HCT116 (cell line): ENCODE measurements around the gene CDH13. TPM values are rescaled to one million over a fixed set of nuclear protein-coding genes. Genes with fewer than 3 reads are reported as not detected.

Experiments used
- ATAC-seq: fragments of 200-7000 bp; cut with Tn5 transposase; 2 replicates; pipeline ENCODE4 v1.9.1; 2020; ENCODE audit warnings: mild to moderate bottlenecking, moderate library complexity
- BruUV-seq: library from RNA; stranded (reverse); fragments of 400-500 nt; replicated peaks from 2 replicates; lab custom pipeline; 2021; lab: Mats Ljungman, UMichigan
- CTCF ChIA-PET: fragments of 300-600 bp; sonication (Branson Sonifier 250); formaldehyde crosslinking; loops from one replicate; lab custom pipeline; 2021; ENCODE audit warnings: antibody characterized with exemption; lab: Charles Lee
- POLR2A ChIA-PET: fragments of 300-600, 350-600 bp; sonication (Branson Sonifier 250); formaldehyde crosslinking; loops from one replicate; lab custom pipeline; 2021; ENCODE audit warnings: antibody characterized with exemption; lab: Charles Lee
- RAD21 ChIA-PET, 2 experiments: fragments of 300-600 bp; sonication (Branson Sonifier 250); formaldehyde crosslinking; loops; one replicate each; lab custom pipeline; 2023; ENCODE audit warnings: low total read pairs in 2 of 2; ENCODE audit not compliant: uncharacterized antibody in 2 of 2, unreplicated experiment in 2 of 2, low non-redundant PET in 1 of 2; lab: Charles Lee
- DNase-seq: peaks from one replicate; pipeline ENCODE4 v3.0.0-alpha.2; 2010; ENCODE audit warnings: low read depth, low spot score
- H2AFZ ChIP-seq: fragments of 200-600 bp; shearing (Covaris generic), sonication (generic); 2 replicates; pipeline ENCODE4 v1.6.1; 2017; ENCODE audit warnings: low read depth, mixed run types, mixed read lengths, antibody characterized with exemption, low read length; ENCODE audit not compliant: poor library complexity, severe bottlenecking
- H3K27ac ChIP-seq: 2 replicates; pipeline ENCODE4 v1.5.1; 2012; ENCODE audit warnings: low read depth, low read length
- H3K27me3 ChIP-seq: fragments of 200-600 bp; sonication (generic); 2 replicates; pipeline ENCODE4 v1.6.1; 2016; ENCODE audit warnings: mixed run types, low read length, mixed read lengths; ENCODE audit not compliant: insufficient read depth
- H3K36me3 ChIP-seq, 2 experiments: fragments of 200-500 bp in 1 of 2; fragments of 200-600 bp in 1 of 2; sonication (Bioruptor generic) in 1 of 2; sonication (generic) in 1 of 2; 2 replicates each; pipeline versions ENCODE4 v1.5.1 to v1.6.1; 2014 to 2016; ENCODE audit warnings: low read length in 2 of 2, inconsistent platforms in 1 of 2, mixed read lengths in 1 of 2, mixed run types in 1 of 2; ENCODE audit not compliant: insufficient read depth in 2 of 2, control insufficient read depth in 1 of 2
- H3K4me1 ChIP-seq, 2 experiments: fragments of 200-600 bp in 1 of 2; sonication (generic) in 1 of 2; 2 replicates each; pipeline versions ENCODE4 v1.5.1 to v1.6.1; 2012 to 2017; ENCODE audit warnings: low read length in 2 of 2, inconsistent platforms in 1 of 2, mild to moderate bottlenecking in 1 of 2, mixed read lengths in 1 of 2, mixed run types in 1 of 2, moderate library complexity in 1 of 2; ENCODE audit not compliant: insufficient read depth in 2 of 2, control insufficient read depth in 1 of 2
- H3K4me2 ChIP-seq: fragments of 200-600 bp; sonication (generic); 2 replicates; pipeline ENCODE4 v1.6.1; 2017; ENCODE audit warnings: mixed run types, low read length, mixed read lengths
- H3K4me3 ChIP-seq, 2 experiments: fragments of 200-600 bp in 1 of 2; sonication (generic) in 1 of 2; replicated peaks in 1 of 2; 2 replicates each; pipeline ENCODE4 v1.5.1; 2011 to 2016; ENCODE audit warnings: low read length in 2 of 2, control low read depth in 1 of 2, low read depth in 1 of 2, mild to moderate bottlenecking in 1 of 2, mixed read lengths in 1 of 2, mixed run types in 1 of 2
- H3K79me2 ChIP-seq: fragments of 200-600 bp; sonication (generic); 2 replicates; pipeline ENCODE4 v1.6.1; 2017; ENCODE audit warnings: mild to moderate bottlenecking, mixed run types, low read length, moderate library complexity, mixed read lengths; ENCODE audit not compliant: insufficient read depth
- H3K9ac ChIP-seq: fragments of 200-600 bp; sonication (generic); 2 replicates; pipeline ENCODE4 v1.6.1; 2016; ENCODE audit warnings: low read length, mixed read lengths
- H3K9me2 ChIP-seq: fragments of 200-600 bp; sonication (generic), shearing (Covaris generic); 2 replicates; pipeline ENCODE4 v1.6.1; 2017; ENCODE audit warnings: mixed run types, mild to moderate bottlenecking, moderate library complexity; ENCODE audit not compliant: insufficient read depth
- H3K9me3 ChIP-seq, 2 experiments: fragments of 200-500 bp in 1 of 2; fragments of 200-600 bp in 1 of 2; sonication (Bioruptor generic) in 1 of 2; sonication (generic) in 1 of 2; 2 replicates each; pipeline ENCODE4 v1.6.1; 2014 to 2017; ENCODE audit warnings: low read length in 2 of 2, mixed read lengths in 2 of 2, inconsistent platforms in 1 of 2, low read depth in 1 of 2, mild to moderate bottlenecking in 1 of 2, mixed run types in 1 of 2, moderate library complexity in 1 of 2; ENCODE audit not compliant: control insufficient read depth in 1 of 2, insufficient read depth in 1 of 2
- H4K20me1 ChIP-seq: fragments of 200-600 bp; sonication (generic), shearing (Covaris generic); 2 replicates; pipeline ENCODE4 v1.6.1; 2017; ENCODE audit warnings: mixed run types, mild to moderate bottlenecking, moderate library complexity; ENCODE audit not compliant: insufficient read depth
- CBX3 ChIP-seq: IDR thresholded peaks from 2 replicates; pipeline ENCODE4 v1.6.1; 2012; ENCODE audit warnings: low read depth
- EZH2phosphoT487 ChIP-seq: fragments of 200-600 bp; IDR thresholded peaks from 2 replicates; pipeline ENCODE4 v1.6.1; 2018; ENCODE audit warnings: antibody characterized with exemption, borderline replicate concordance
- FOSL1 ChIP-seq: IDR thresholded peaks from 2 replicates; pipeline ENCODE4 v1.6.1; 2012; ENCODE audit warnings: low read depth
- MAX ChIP-seq: IDR thresholded peaks from 2 replicates; pipeline ENCODE4 v1.6.1; 2012
- POLR2A ChIP-seq: IDR thresholded peaks from 2 replicates; pipeline ENCODE4 v1.7.0; 2011; ENCODE audit warnings: borderline replicate concordance; ENCODE audit not compliant: insufficient read depth, insufficient read length; ENCODE audit errors: extremely low read depth
- POLR2AphosphoS5 ChIP-seq: IDR thresholded peaks from 2 replicates; pipeline ENCODE4 v1.6.1; 2011; ENCODE audit warnings: mild to moderate bottlenecking, low read depth, low read length, moderate library complexity
- REST ChIP-seq: IDR thresholded peaks from 2 replicates; pipeline ENCODE4 v1.6.1; 2012; ENCODE audit warnings: low read depth
- SRF ChIP-seq: IDR thresholded peaks from 2 replicates; pipeline ENCODE4 v1.6.1; 2012; ENCODE audit warnings: low read depth
- TCF7L2 ChIP-seq: IDR thresholded peaks from 2 replicates; pipeline ENCODE4 v1.7.0; 2011; ENCODE audit warnings: borderline replicate concordance, inconsistent platforms; ENCODE audit not compliant: insufficient read depth, insufficient read length; ENCODE audit errors: extremely low read depth
- YY1 ChIP-seq: IDR thresholded peaks from 2 replicates; pipeline ENCODE4 v1.6.1; 2011; ENCODE audit warnings: low read length, low read depth, moderate library complexity, mild to moderate bottlenecking; ENCODE audit not compliant: insufficient replicate concordance; ENCODE audit errors: extremely low read depth
- ZFX ChIP-seq: fragments of 450-650 bp; IDR thresholded peaks from 2 replicates; pipeline ENCODE4 v1.6.1; 2017
- ZNF274 ChIP-seq: fragments of 200-500 bp; sonication (Bioruptor generic); IDR thresholded peaks from 2 replicates; pipeline ENCODE4 v1.6.1; 2014; ENCODE audit warnings: mild to moderate bottlenecking, low read depth, low read length, inconsistent platforms
- intact Hi-C: fragments of 100-400 bp; cut with micrococcal nuclease; formaldehyde crosslinking; loops from 2 replicates; pipeline ENCODE4 v1.10.0; 2022
- total RNA-seq: library from RNA; stranded (reverse); gene quantifications from one replicate; pipeline ENCODE4 v1.2.1, GENCODE V29; 2021; ENCODE audit not compliant: unreplicated experiment

CDH13 gene
- total RNA-seq, 1 experiment from 2014 or later = not detected

DNA sequence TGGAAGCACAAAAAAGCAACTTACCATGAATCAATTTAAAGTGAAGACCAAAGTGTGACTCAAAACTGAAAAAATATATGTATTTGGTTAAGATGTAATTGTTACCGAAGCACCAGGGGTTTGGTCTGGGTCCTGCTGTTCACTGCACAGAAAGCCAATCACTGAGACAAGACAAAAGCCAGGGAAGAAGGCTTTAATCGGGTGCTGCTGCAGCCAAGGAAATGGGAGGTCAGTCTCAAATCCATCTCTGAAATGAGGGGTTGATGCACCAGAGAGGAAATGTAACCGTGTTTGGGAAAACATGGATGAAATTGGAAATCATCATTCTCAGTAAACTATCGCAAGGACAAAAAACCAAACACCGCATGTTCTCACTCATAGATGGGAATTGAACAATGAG, 1107.4 kb downstream of the CDH13 start:
- POLR2A ChIA-PET = no interaction called here
- intact Hi-C loops = no loop called here
- DNase-seq = no peak
- H2AFZ ChIP-seq = no peak overlapping the region
- no peak overlapping the region for H3K27ac ChIP-seq
- ATAC-seq = no peak
- CTCF ChIA-PET = no interaction called here
- BruUV-seq = no TSS peak
- 0 out of 2 replicates have a peak, but pooled peaks cover 5% of the 10 kb centered on the region for H3K27me3 ChIP-seq
- H4K20me1 ChIP-seq = no peaks in the 10 kb centered on the region
- no peaks in the 10 kb centered on the region for H3K9me2 ChIP-seq
- H3K4me3 ChIP-seq = no peak overlapping the region
- TF ChIP-seq ZNF274 (no peak), YY1 (no peak), TCF7L2 (no peak), FOSL1 (no peak), SRF (no peak), POLR2AphosphoS5 (no peak), CBX3 (no peak), EZH2phosphoT487 (no peak), ZFX (no peak), REST (no peak), POLR2A (no peak), MAX (no peak)
- TF ChIP-seq, all 23 proteins: peak for 0
- H3K4me1 ChIP-seq = no peaks in the 10 kb centered on the region
- no peaks in the 10 kb centered on the region for H3K36me3 ChIP-seq
- H3K9me3 ChIP-seq = peaks cover 3 to 8% of the 10 kb centered on the region in 2 experiments; a peak in 2 of 4 replicates
- no peaks in the 10 kb centered on the region for H3K79me2 ChIP-seq
- H3K9ac ChIP-seq = no peak overlapping the region
- H3K4me2 ChIP-seq = no peak overlapping the region
- RAD21 ChIA-PET = no interaction called here
